LNCaP clone FGC (cell line): Measurements from ENCODE around the gene FLNA.

Experiments
- DNase-seq: peaks from one replicate; pipeline ENCODE4 v3.0.0-alpha.2; 2011; ENCODE audit warnings: low read depth
- H3K4me3 ChIP-seq: 2 replicates; pipeline ENCODE4 v1.5.1; 2011; ENCODE audit warnings: mild to moderate bottlenecking, low read depth, low read length, control low read depth
- CTCF ChIP-seq: IDR thresholded peaks from 2 replicates; pipeline ENCODE4 v1.5.1; 2012; ENCODE audit warnings: mild to moderate bottlenecking; ENCODE audit not compliant: control insufficient read depth, insufficient read depth; ENCODE audit errors: extremely low read depth

The FLNA gene

GRCh38 chrX:154378799-154379568 is 4.5 kb upstream of the FLNA start, which contains the start of gene EMD:
EMD (plus strand) TSS chrX:154379295; CDS start chrX:154379485, 190 bp downstream.
- no peak for TF ChIP-seq CTCF
- peak within 1 kb of the TSS; percentile 83 for H3K4me3 ChIP-seq
- peak; percentile 89 for DNase-seq

- no peak for TF ChIP-seq CTCF
- no peak for DNase-seq
- H3K4me3 ChIP-seq = peak overlapping the region; percentile 50
These were observed 3.8 kb upstream of the FLNA start for GRCh38 chrX:154378059-154378798.

GRCh38 chrX:154376774-154377173 is 2.3 kb upstream of the FLNA start:
- no peak for DNase-seq
- no peak overlapping the region for H3K4me3 ChIP-seq
- no peak for TF ChIP-seq CTCF

- TF ChIP-seq CTCF = no peak
- DNase-seq = no peak
- peak overlapping the region; percentile 52 for H3K4me3 ChIP-seq
These were observed 696 bp upstream of the FLNA start for GRCh38 chrX:154375156-154375504.

GRCh38 chrX:154373340-154374306 is 811 bp downstream of the FLNA start:
- TF ChIP-seq CTCF = peak; percentile 65
- peak; percentile 67 for DNase-seq
- peak overlapping the region; percentile 56 for H3K4me3 ChIP-seq

GRCh38 chrX:154372612-154373022 is 1.8 kb downstream of the FLNA start:
- no peak for TF ChIP-seq CTCF
- DNase-seq = no peak
- no peak overlapping the region for H3K4me3 ChIP-seq
